CD8-positive, alpha-beta memory T cell (primary cell): Measurements from ENCODE around the gene NUP205. TPM values are rescaled to one million over a fixed set of nuclear protein-coding genes. Genes with fewer than 3 reads are reported as not detected.
A peak's percentile ranks its signal among the peaks of the same experiment; 100 is the strongest.

Experiments
- CTCF ChIA-PET: fragments of 350-600 bp; sonication (Branson Sonifier 250); formaldehyde crosslinking; loops from one replicate; lab custom pipeline; 2021; ENCODE audit warnings: antibody characterized with exemption; lab: Charles Lee
- POLR2A ChIA-PET: fragments of 350-600 bp; sonication (Branson Sonifier 250); formaldehyde crosslinking; loops from one replicate; lab custom pipeline; 2021; ENCODE audit warnings: antibody characterized with exemption; lab: Charles Lee
- DNase-seq, 5 donors: peaks; one replicate each; pipeline versions ENCODE4 v3.0.0 to v3.0.0-alpha.2; 2020 to 2022; ENCODE audit warnings: mixed read lengths in 1 of 5
- H3K27ac ChIP-seq: one replicate; pipeline ENCODE4 v1.7.0; 2013; ENCODE audit warnings: low read depth, mild to moderate bottlenecking, low read length, moderate library complexity
- H3K27me3 ChIP-seq: 2 replicates; pipeline ENCODE4 v1.7.0; 2013; ENCODE audit warnings: low read length, mild to moderate bottlenecking; ENCODE audit not compliant: insufficient read depth, poor library complexity, severe bottlenecking
- H3K36me3 ChIP-seq: 2 replicates; pipeline ENCODE4 v1.7.0; 2013; ENCODE audit warnings: mild to moderate bottlenecking, low read length, moderate library complexity; ENCODE audit not compliant: insufficient read depth
- H3K4me1 ChIP-seq: 2 replicates; pipeline ENCODE4 v1.7.0; 2013; ENCODE audit warnings: mild to moderate bottlenecking, low read length, moderate library complexity; ENCODE audit not compliant: insufficient read depth
- H3K4me3 ChIP-seq: 2 replicates; pipeline ENCODE4 v1.7.0; 2013; ENCODE audit warnings: mild to moderate bottlenecking, low read length
- H3K9me3 ChIP-seq: 2 replicates; pipeline ENCODE4 v1.7.0; 2013; ENCODE audit warnings: mild to moderate bottlenecking, low read length
- H3K27ac Mint-ChIP-seq, 8 donors: one replicate each; pipeline ENCODE4 v1.8.0; 2020 to 2021; ENCODE audit warnings: mixed read lengths in 8 of 8, mild to moderate bottlenecking in 6 of 8, inconsistent platforms in 3 of 8, moderate library complexity in 3 of 8
- H3K27me3 Mint-ChIP-seq, 2 donors: one replicate each; pipeline ENCODE4 v1.8.0; 2020 to 2021; ENCODE audit warnings: mixed read lengths in 2 of 2, mild to moderate bottlenecking in 1 of 2, moderate library complexity in 1 of 2
- H3K36me3 Mint-ChIP-seq, 3 donors: one replicate each; pipeline ENCODE4 v1.8.0; 2020 to 2021; ENCODE audit warnings: mixed read lengths in 3 of 3, inconsistent platforms in 1 of 3, mild to moderate bottlenecking in 1 of 3
- H3K4me1 Mint-ChIP-seq, 3 donors: one replicate each; pipeline ENCODE4 v1.8.0; 2020 to 2021; ENCODE audit warnings: mixed read lengths in 3 of 3, inconsistent platforms in 1 of 3, mild to moderate bottlenecking in 1 of 3
- H3K4me3 Mint-ChIP-seq, 7 donors: one replicate each; pipeline ENCODE4 v1.8.0; 2020 to 2021; ENCODE audit warnings: mixed read lengths in 7 of 7, mild to moderate bottlenecking in 6 of 7, moderate library complexity in 4 of 7, inconsistent platforms in 2 of 7
- H3K9me3 Mint-ChIP-seq, 5 donors: one replicate each; pipeline ENCODE4 v1.8.0; 2020 to 2022; ENCODE audit warnings: mixed read lengths in 5 of 5, mild to moderate bottlenecking in 3 of 5, moderate library complexity in 2 of 5, inconsistent platforms in 1 of 5
- polyA plus RNA-seq: library from polyadenylated mRNA; unstranded; fragments of 300-500 nt; fragmentation: Illumina TruSeq; gene quantifications from one replicate; pipeline ENCODE4 v1.2.3, GENCODE V29; 2021
- total RNA-seq, 2 experiments: library from RNA; stranded (reverse); gene quantifications; one replicate each; pipeline ENCODE4 v1.2.3, GENCODE V29; 2021

Gene NUP205
- total and polyA plus RNA-seq, 3 experiments from 2014 or later = 23.9 to 134 (median 123) TPM

- Mint-ChIP-seq H3K36me3 (no peaks in the 10 kb centered on the region), H3K4me1 (no peaks in the 10 kb centered on the region), H3K4me3 (no peak overlapping the region), H3K9me3 (no peaks in the 10 kb centered on the region), H3K27me3 (peaks cover 6 to 23% of the 10 kb centered on the region in 2 donors), H3K27ac (no peak overlapping the region)
- H3K9me3 ChIP-seq = no peaks in the 10 kb centered on the region
- no peak overlapping the region for H3K4me3 ChIP-seq
- ChIA-PET CTCF (no interaction called here), POLR2A (interaction anchor here (0.5 kb wide), 1 partner anchor 9 kb away, joined by 4 read pairs; no protein-coding TSS in a partner anchor)
- H3K4me1 ChIP-seq = no peaks in the 10 kb centered on the region
- H3K27me3 ChIP-seq = no peaks in the 10 kb centered on the region
- no peak overlapping the region for H3K27ac ChIP-seq
- no peak for DNase-seq
- H3K36me3 ChIP-seq = no peaks in the 10 kb centered on the region
Measured at GRCh38 chr7:135550196-135550595, 7.5 kb upstream of the NUP205 start.

DNA sequence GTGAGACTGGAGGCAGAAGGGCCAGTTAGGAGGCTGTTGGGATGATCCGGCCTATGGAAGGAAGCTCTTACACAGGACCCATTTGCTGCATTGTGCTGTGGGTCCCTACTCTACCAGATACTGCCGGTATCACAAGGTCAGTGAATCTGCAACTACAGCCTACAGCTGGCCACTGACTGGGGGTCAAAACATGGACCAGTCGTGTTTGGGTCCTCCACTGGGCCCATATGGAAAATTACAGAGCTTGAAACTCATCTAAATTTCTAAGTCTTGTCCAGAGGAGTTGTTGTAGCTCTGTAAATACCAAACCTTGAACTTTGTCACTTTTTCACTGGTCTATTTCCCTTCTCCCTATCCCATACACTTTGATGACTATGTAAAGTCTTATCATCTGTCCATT, 5.6 kb upstream of the NUP205 start:
- H3K27me3 ChIP-seq = no peaks in the 10 kb centered on the region
- POLR2A ChIA-PET = no interaction called here
- no peaks in the 10 kb centered on the region for H3K4me1 ChIP-seq
- no peaks in the 10 kb centered on the region for H3K4me1 Mint-ChIP-seq
- CTCF ChIA-PET = no interaction called here
- no peaks in the 10 kb centered on the region for H3K9me3 Mint-ChIP-seq
- no peak for DNase-seq
- H3K36me3 Mint-ChIP-seq = no peaks in the 10 kb centered on the region
- no peak overlapping the region for H3K27ac ChIP-seq
- no peak overlapping the region for H3K4me3 Mint-ChIP-seq
- no peaks in the 10 kb centered on the region for H3K36me3 ChIP-seq
- no peaks in the 10 kb centered on the region for H3K9me3 ChIP-seq
- H3K4me3 ChIP-seq = no peak overlapping the region
- peaks cover 4 to 26% of the 10 kb centered on the region in 2 donors for H3K27me3 Mint-ChIP-seq
- no peak overlapping the region for H3K27ac Mint-ChIP-seq

DNA sequence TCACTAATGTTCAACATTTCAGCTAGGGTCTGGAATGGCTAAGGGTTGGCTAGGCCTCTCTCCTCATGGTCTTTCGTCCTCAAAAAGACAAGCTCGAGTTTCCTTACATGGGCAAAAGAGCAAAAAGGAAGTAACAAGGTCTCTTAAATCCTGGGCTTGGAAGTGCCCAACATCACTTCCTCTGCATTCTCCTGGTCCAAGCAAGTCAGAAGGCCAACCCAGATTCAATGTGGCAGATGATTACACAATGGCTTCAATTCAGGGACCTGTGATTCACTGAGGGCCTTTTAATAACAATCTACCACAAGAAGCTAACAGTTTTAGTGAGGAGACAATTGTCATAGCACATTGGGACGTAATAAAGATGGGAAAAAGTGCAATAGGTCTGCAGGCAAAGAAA, 4.4 kb upstream of the NUP205 start:
- Histone ChIP-seq H3K4me3 (no peak overlapping the region), H3K9me3 (no peaks in the 10 kb centered on the region), H3K27ac (no peak overlapping the region), H3K27me3 (no peaks in the 10 kb centered on the region), H3K36me3 (no peaks in the 10 kb centered on the region), H3K4me1 (no peaks in the 10 kb centered on the region)
- H3K4me1 Mint-ChIP-seq = no peaks in the 10 kb centered on the region
- DNase-seq = no peak
- H3K27me3 Mint-ChIP-seq = peaks cover under 1 to 18% of the 10 kb centered on the region in 2 donors
- ChIA-PET CTCF (no interaction called here), POLR2A (no interaction called here)
- H3K36me3 Mint-ChIP-seq = no peaks in the 10 kb centered on the region
- H3K9me3 Mint-ChIP-seq = no peaks in the 10 kb centered on the region
- no peak overlapping the region for H3K4me3 Mint-ChIP-seq
- no peak overlapping the region for H3K27ac Mint-ChIP-seq

GRCh38 chr7:135558337-135558767, 635 bp downstream of the NUP205 start:
- CTCF ChIA-PET = interaction anchor here (1.0 to 1.3 kb wide), 5 partner anchors 13 to 283 kb away, joined by 3 to 7 read pairs (median 3); no protein-coding TSS in a partner anchor
- POLR2A ChIA-PET = interaction anchor here (0.6 to 1.1 kb wide), 2 partner anchors 49 to 104 kb away, joined by 3 to 4 read pairs; partner anchors contain the start of genes CNOT4 and STMP1

GRCh38 chr7:135558881-135559280, 1.2 kb downstream of the NUP205 start:
- H3K27me3 ChIP-seq = no peaks in the 10 kb centered on the region
- Mint-ChIP-seq H3K4me1 (peaks cover 14 to 30% (median 27%) of the 10 kb centered on the region in 3 donors), H3K9me3 (no peaks in the 10 kb centered on the region), H3K4me3 (no peak overlapping the region), H3K27ac (no peak overlapping the region), H3K27me3 (peaks cover 0 to 5% of the 10 kb centered on the region in 2 donors), H3K36me3 (peaks cover 0 to 13% (median 3%) of the 10 kb centered on the region in 3 donors)
- H3K36me3 ChIP-seq = no peaks in the 10 kb centered on the region
- H3K27ac ChIP-seq = peak overlapping the region; percentile 92
- peaks cover 10% of the 10 kb centered on the region for H3K4me1 ChIP-seq
- H3K9me3 ChIP-seq = no peaks in the 10 kb centered on the region
- H3K4me3 ChIP-seq = peak overlapping the region; percentile 91
- CTCF ChIA-PET = interaction anchor here (1.0 to 1.3 kb wide), 3 partner anchors 12 to 284 kb away, joined by 3 read pairs; no protein-coding TSS in a partner anchor
- POLR2A ChIA-PET = interaction anchor here (0.6 to 1.1 kb wide), 2 partner anchors 49 to 104 kb away, joined by 3 to 4 read pairs; partner anchors contain the start of genes CNOT4 and STMP1
- DNase-seq = no peak

More at GRCh38 chr7:135558337-135558767, 635 bp downstream of the NUP205 start:
- H3K4me3 ChIP-seq = peak overlapping the region; percentile 91
- peaks cover 10% of the 10 kb centered on the region for H3K4me1 ChIP-seq
- H3K27me3 ChIP-seq = no peaks in the 10 kb centered on the region
- Mint-ChIP-seq H3K9me3 (no peaks in the 10 kb centered on the region), H3K27me3 (peaks cover 0 to 5% of the 10 kb centered on the region in 2 donors), H3K4me1 (peaks cover 14 to 25% (median 23%) of the 10 kb centered on the region in 3 donors), H3K36me3 (peaks cover 0 to 11% (median 3%) of the 10 kb centered on the region in 3 donors), H3K27ac (no peak overlapping the region), H3K4me3 (no peak overlapping the region)
- DNase-seq = peak; percentile 51 to 75 (median 66)
- no peaks in the 10 kb centered on the region for H3K9me3 ChIP-seq
- no peaks in the 10 kb centered on the region for H3K36me3 ChIP-seq
- H3K27ac ChIP-seq = peak overlapping the region; percentile 92

GRCh38 chr7:135560631-135561030, 2.9 kb downstream of the NUP205 start:
- ChIA-PET CTCF (interaction anchor here (0.9 kb wide), 1 partner anchor 279 kb away, joined by 3 read pairs; no protein-coding TSS in a partner anchor), POLR2A (no interaction called here)
- Mint-ChIP-seq H3K27me3 (no peaks in the 10 kb centered on the region), H3K36me3 (peaks cover 0 to 18% (median 3%) of the 10 kb centered on the region in 3 donors), H3K4me3 (no peak overlapping the region), H3K9me3 (no peaks in the 10 kb centered on the region), H3K4me1 (peaks cover 18 to 36% (median 32%) of the 10 kb centered on the region in 3 donors), H3K27ac (peak overlapping the region in 2 of 8 donors; percentile 8 to 66)
- no peak overlapping the region for H3K4me3 ChIP-seq
- H3K9me3 ChIP-seq = no peaks in the 10 kb centered on the region
- no peak overlapping the region for H3K27ac ChIP-seq
- no peaks in the 10 kb centered on the region for H3K36me3 ChIP-seq
- H3K4me1 ChIP-seq = peaks cover 10% of the 10 kb centered on the region
- DNase-seq = no peak
- no peaks in the 10 kb centered on the region for H3K27me3 ChIP-seq

GRCh38 chr7:135562720-135563119, 5.0 kb downstream of the NUP205 start:
- POLR2A ChIA-PET = no interaction called here
- no peaks in the 10 kb centered on the region for H3K9me3 Mint-ChIP-seq
- peaks cover 4% of the 10 kb centered on the region for H3K36me3 ChIP-seq

DNA sequence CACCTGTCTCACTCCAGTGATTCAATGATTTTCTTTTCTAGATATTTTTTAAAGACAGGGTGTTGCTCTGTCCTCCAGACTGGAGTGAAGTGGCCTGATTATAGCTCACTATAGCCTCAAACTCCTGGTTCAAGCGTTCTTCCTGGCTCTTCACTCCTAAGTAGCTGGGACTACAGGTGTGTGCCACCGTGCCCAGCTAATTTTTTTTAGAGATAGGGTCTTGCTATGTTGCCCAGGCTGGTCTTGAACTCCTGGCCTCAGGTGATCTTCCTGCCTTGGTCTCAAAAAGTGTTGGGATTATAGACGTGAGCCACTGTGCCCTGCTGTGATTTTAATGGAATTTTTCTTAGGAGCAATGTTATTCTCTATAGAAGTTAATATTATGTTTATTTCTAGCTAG, 14.1 kb downstream of the NUP205 start:
- Mint-ChIP-seq H3K4me3 (no peak overlapping the region), H3K4me1 (peaks cover 12 to 27% (median 25%) of the 10 kb centered on the region in 3 donors), H3K27me3 (no peaks in the 10 kb centered on the region), H3K27ac (peak overlapping the region in 1 of 8 donors; percentile 12), H3K9me3 (no peaks in the 10 kb centered on the region), H3K36me3 (peaks cover 19 to 50% (median 24%) of the 10 kb centered on the region in 3 donors)
- Histone ChIP-seq H3K27ac (no peak overlapping the region), H3K4me1 (no peaks in the 10 kb centered on the region), H3K4me3 (no peak overlapping the region), H3K27me3 (no peaks in the 10 kb centered on the region), H3K36me3 (peaks cover 34% of the 10 kb centered on the region), H3K9me3 (no peaks in the 10 kb centered on the region)
- ChIA-PET POLR2A (no interaction called here), CTCF (interaction anchor here (1.1 to 1.9 kb wide), 2 partner anchors 13 to 290 kb away, joined by 3 to 5 read pairs; no protein-coding TSS in a partner anchor)
- DNase-seq = no peak

More at GRCh38 chr7:135562720-135563119, 5.0 kb downstream of the NUP205 start:
- no peak overlapping the region for H3K27ac ChIP-seq
- Mint-ChIP-seq H3K36me3 (peaks cover 0 to 28% (median 3%) of the 10 kb centered on the region in 3 donors), H3K4me1 (peaks cover 20 to 42% (median 38%) of the 10 kb centered on the region in 3 donors), H3K27ac (peak overlapping the region in 2 of 8 donors; percentile 46 to 52), H3K4me3 (peak overlapping the region in 2 of 7 donors; percentile 10 to 53), H3K27me3 (no peaks in the 10 kb centered on the region)
- CTCF ChIA-PET = no interaction called here
- no peak for DNase-seq
- no peaks in the 10 kb centered on the region for H3K27me3 ChIP-seq
- no peaks in the 10 kb centered on the region for H3K9me3 ChIP-seq
- peaks cover 10% of the 10 kb centered on the region for H3K4me1 ChIP-seq
- H3K4me3 ChIP-seq = no peak overlapping the region
